ENCODE measurements around the gene MTMR12.

GRCh38 chr5:32265902-32266301 lies 46.8 kb downstream of the MTMR12 start:
- TF ChIP-seq CTCF (IDR thresholded peaks at IDR 0.05) (no peak), POLR2A (IDR thresholded peaks at IDR 0.05) (no peak)
